Activated CD4-positive, alpha-beta memory T cell treated with anti-CD3 and anti-CD28 coated beads, Interleukin-2, amount 10 ng/mL, durations not matched to agents 7 days and 5 days (primary cell): ENCODE data around the gene ADAMTS7. TPM values are rescaled to one million over a fixed set of nuclear protein-coding genes. Genes with fewer than 3 reads are reported as not detected.
"Not testable (repeated sequence)": the region's sequence is repeated elsewhere in the genome, so short reads cannot be mapped to it uniquely, and the experiment has no call there.

Source experiments
- CTCF ChIA-PET: fragments of 350-600 bp; sonication (Branson Sonifier 250); formaldehyde crosslinking; loops from one replicate; lab custom pipeline; 2021; ENCODE audit warnings: antibody characterized with exemption, inconsistent platforms; lab: Charles Lee
- POLR2A ChIA-PET: fragments of 350-600 bp; sonication (Branson Sonifier 250); formaldehyde crosslinking; loops from one replicate; lab custom pipeline; 2021; ENCODE audit warnings: antibody characterized with exemption; lab: Charles Lee
- DNase-seq: peaks from one replicate; pipeline ENCODE4 v3.0.0-alpha.2; 2020
- H3K27ac Mint-ChIP-seq: one replicate; pipeline ENCODE4 v1.8.0; 2021; ENCODE audit warnings: mild to moderate bottlenecking, mixed read lengths
- H3K27me3 Mint-ChIP-seq: one replicate; pipeline ENCODE4 v1.8.0; 2021; ENCODE audit warnings: mixed read lengths
- H3K36me3 Mint-ChIP-seq: one replicate; pipeline ENCODE4 v1.8.0; 2021; ENCODE audit warnings: low read depth, mixed read lengths
- H3K4me1 Mint-ChIP-seq: one replicate; pipeline ENCODE4 v1.8.0; 2021; ENCODE audit warnings: mixed read lengths
- H3K4me3 Mint-ChIP-seq: one replicate; pipeline ENCODE4 v1.8.0; 2021; ENCODE audit warnings: mild to moderate bottlenecking, mixed read lengths
- H3K9me3 Mint-ChIP-seq: one replicate; pipeline ENCODE4 v1.8.0; 2021; ENCODE audit warnings: mixed read lengths
- total RNA-seq, 2 experiments: library from RNA; stranded (reverse); gene quantifications; one replicate each; pipeline ENCODE4 v1.2.3, GENCODE V29; 2021

ADAMTS7 gene
- total RNA-seq, 2 experiments from 2014 or later, result 0.35 to 0.43 TPM

GRCh38 chr15:78739996-78740903 lies 71.0 kb downstream of the ADAMTS7 start:
- CTCF ChIA-PET, result interaction anchor here (0.6 to 4.2 kb wide), 10 partner anchors 9 to 175 kb away, joined by 3 to 19 read pairs (median 6); partner anchors contain the start of gene CHRNA5

GRCh38 chr15:78739206-78739605 lies 72.1 kb downstream of the ADAMTS7 start:
- Mint-ChIP-seq H3K9me3 (no peaks in the 10 kb centered on the region), H3K4me1 (peaks cover 16% of the 10 kb centered on the region), H3K36me3 (no peaks in the 10 kb centered on the region), H3K27me3 (peaks cover 11% of the 10 kb centered on the region), H3K4me3 (no peak overlapping the region), H3K27ac (no peak overlapping the region)
- CTCF ChIA-PET, result interaction anchor here (0.7 to 4.2 kb wide), 7 partner anchors 10 to 439 kb away, joined by 3 to 19 read pairs (median 6); partner anchors contain the start of gene SKIC8
- POLR2A ChIA-PET, result interaction anchor here (1.0 kb wide), 1 partner anchor 194 kb away, joined by 3 read pairs; no protein-coding TSS in a partner anchor
- DNase-seq, result peak; percentile 12

More at GRCh38 chr15:78739996-78740903, 71.0 kb downstream of the ADAMTS7 start:
- H3K27me3 Mint-ChIP-seq, result peaks cover 4% of the 10 kb centered on the region
- no peak overlapping the region for H3K4me3 Mint-ChIP-seq
- no peak overlapping the region for H3K27ac Mint-ChIP-seq
- no peaks in the 10 kb centered on the region for H3K36me3 Mint-ChIP-seq
- H3K9me3 Mint-ChIP-seq, result no peaks in the 10 kb centered on the region
- peak; percentile 77 for DNase-seq
- peaks cover 16% of the 10 kb centered on the region for H3K4me1 Mint-ChIP-seq
- POLR2A ChIA-PET, result interaction anchor here (1.0 kb wide), 1 partner anchor 195 kb away, joined by 3 read pairs; no protein-coding TSS in a partner anchor

DNA sequence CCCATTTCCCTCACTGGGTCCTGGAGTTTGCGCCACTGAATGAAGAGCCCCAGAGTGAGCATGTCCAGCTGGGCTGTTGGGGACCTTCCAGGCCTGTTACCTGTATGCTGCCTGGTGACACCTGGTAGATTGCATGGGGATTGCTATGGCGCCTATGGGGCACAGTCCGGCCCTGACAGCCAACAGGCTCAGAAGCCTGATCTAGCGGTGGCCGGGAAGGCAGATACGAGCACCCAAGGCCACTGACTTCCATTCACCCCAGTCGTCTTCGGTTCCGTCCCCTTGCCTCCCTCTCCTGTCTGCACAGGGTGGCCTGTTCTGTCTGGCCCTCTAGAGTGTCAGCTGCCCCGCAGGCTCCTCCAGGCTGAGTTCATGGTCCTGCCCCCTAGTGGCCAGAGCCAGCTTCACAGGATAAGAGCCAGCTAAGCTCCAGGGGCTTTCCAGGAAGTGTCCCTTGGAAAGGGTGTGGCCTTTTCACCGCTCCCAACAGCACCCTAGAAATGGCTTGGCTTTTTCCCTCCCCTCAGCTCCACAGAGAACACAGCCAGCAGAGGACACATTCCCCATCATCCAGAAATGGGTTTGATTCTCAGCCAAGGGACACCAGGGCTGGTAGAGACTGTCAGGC lies 73.2 kb downstream of the ADAMTS7 start:
- H3K9me3 Mint-ChIP-seq, POLR2A ChIA-PET: not testable (repeated sequence)

GRCh38 chr15:78737187-78737820 lies 74.0 kb downstream of the ADAMTS7 start:
- Mint-ChIP-seq H3K4me1 (peaks cover 16% of the 10 kb centered on the region), H3K36me3 (no peaks in the 10 kb centered on the region), H3K27me3 (peaks cover 24% of the 10 kb centered on the region), H3K4me3 (no peak overlapping the region), H3K9me3 (no peaks in the 10 kb centered on the region), H3K27ac (no peak overlapping the region)
- CTCF ChIA-PET, result interaction anchor here (0.6 to 1.2 kb wide), 3 partner anchors 191 to 827 kb away, joined by 3 to 8 read pairs (median 5); partner anchors contain the start of gene PSMA4
- POLR2A ChIA-PET, result no interaction called here
- DNase-seq, result peak; percentile 0

More for the DNA sequence above, 73.2 kb downstream of the ADAMTS7 start:
- H3K27ac Mint-ChIP-seq, H3K36me3 Mint-ChIP-seq, H3K4me3 Mint-ChIP-seq: not testable (repeated sequence)
- H3K27me3 Mint-ChIP-seq, result peaks cover 17% of the 10 kb centered on the region
- CTCF ChIA-PET, result interaction anchor here (1.2 to 4.2 kb wide), 9 partner anchors 11 to 438 kb away, joined by 3 to 19 read pairs (median 5); partner anchors contain the start of genes PSMA4 and SKIC8
- peaks cover 16% of the 10 kb centered on the region for H3K4me1 Mint-ChIP-seq
- peak; percentile 17 for DNase-seq

- CTCF ChIA-PET, H3K27ac Mint-ChIP-seq, H3K36me3 Mint-ChIP-seq, H3K4me3 Mint-ChIP-seq, POLR2A ChIA-PET, H3K9me3 Mint-ChIP-seq: not testable (repeated sequence)
- Mint-ChIP-seq H3K27me3 (peaks cover 30% of the 10 kb centered on the region), H3K4me1 (peaks cover 10% of the 10 kb centered on the region)
- peak; percentile 5 for DNase-seq
Observed at GRCh38 chr15:78736286-78736685, 75.0 kb downstream of the ADAMTS7 start.

DNA sequence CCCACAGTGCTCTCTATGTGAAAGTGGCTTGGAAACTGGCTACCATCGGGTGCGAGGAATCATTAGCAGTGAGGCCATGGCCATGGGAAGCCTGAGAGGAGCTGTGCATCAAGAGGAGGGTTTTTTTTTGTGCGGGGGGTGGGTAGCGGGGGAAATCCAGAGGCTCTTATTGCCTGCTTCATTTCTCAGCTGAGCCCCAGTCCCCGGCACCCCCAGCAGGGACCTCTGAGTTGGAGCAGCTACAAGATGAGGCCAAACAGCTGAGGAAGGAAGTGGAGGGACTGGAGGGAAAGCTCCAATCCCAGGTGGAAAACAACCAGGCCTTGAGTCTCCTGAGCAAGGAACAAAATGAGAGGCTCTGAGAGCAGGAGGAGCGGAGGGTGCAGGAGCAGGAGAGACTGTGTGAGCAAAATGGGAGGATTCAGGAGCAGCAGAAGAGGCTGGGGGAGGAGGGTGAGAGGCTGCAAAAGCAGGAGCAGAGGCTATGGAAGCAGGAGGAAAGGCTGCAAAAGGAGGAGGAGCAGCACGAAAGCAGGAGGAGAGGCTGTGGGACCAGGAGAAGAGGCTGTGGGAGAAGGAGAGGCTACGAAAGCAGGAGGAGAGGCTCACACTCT lies 76.7 kb downstream of the ADAMTS7 start:
- ChIA-PET POLR2A (no interaction called here), CTCF (no interaction called here)
- peaks cover 2% of the 10 kb centered on the region for H3K4me1 Mint-ChIP-seq
- no peak overlapping the region for H3K4me3 Mint-ChIP-seq
- peaks cover 34% of the 10 kb centered on the region for H3K27me3 Mint-ChIP-seq
- peak; percentile 6 for DNase-seq
- H3K36me3 Mint-ChIP-seq, result no peaks in the 10 kb centered on the region
- H3K9me3 Mint-ChIP-seq, result no peaks in the 10 kb centered on the region
- H3K27ac Mint-ChIP-seq, result no peak overlapping the region

DNA sequence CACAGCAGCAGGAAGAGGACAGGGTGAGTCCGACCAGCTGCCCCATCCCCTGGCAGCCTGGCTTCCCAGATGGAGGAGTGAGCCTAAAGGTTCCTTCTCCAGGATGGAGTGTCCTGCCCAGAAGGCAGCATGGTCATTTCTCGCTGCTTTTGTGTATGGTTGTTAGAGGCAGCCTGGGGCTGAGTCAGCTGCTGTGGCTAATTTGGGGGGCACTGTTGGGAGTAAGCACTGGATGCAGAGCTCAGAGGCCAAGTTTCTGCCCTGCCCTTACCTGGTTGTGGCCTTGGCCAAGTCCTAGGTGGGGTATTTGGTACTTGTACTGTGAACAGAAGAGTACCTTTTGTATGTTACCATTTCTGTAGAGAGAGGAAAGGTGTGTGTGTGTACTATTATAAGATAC lies 78.6 kb downstream of the ADAMTS7 start:
- peaks cover 34% of the 10 kb centered on the region for H3K27me3 Mint-ChIP-seq
- H3K36me3 Mint-ChIP-seq, result no peaks in the 10 kb centered on the region
- no peaks in the 10 kb centered on the region for H3K9me3 Mint-ChIP-seq
- no peak overlapping the region for H3K4me3 Mint-ChIP-seq
- peak; percentile 5 for DNase-seq
- CTCF ChIA-PET, result no interaction called here
- peaks cover 2% of the 10 kb centered on the region for H3K4me1 Mint-ChIP-seq
- POLR2A ChIA-PET, result no interaction called here
- no peak overlapping the region for H3K27ac Mint-ChIP-seq

- no peaks in the 10 kb centered on the region for H3K36me3 Mint-ChIP-seq
- DNase-seq, result peak; percentile 3
- ChIA-PET CTCF (no interaction called here), POLR2A (no interaction called here)
- H3K27ac Mint-ChIP-seq, result no peak overlapping the region
- H3K4me1 Mint-ChIP-seq, result peaks cover 2% of the 10 kb centered on the region
- no peak overlapping the region for H3K4me3 Mint-ChIP-seq
- H3K9me3 Mint-ChIP-seq, result no peaks in the 10 kb centered on the region
- peaks cover 31% of the 10 kb centered on the region for H3K27me3 Mint-ChIP-seq
Observed at GRCh38 chr15:78730955-78731354, 80.3 kb downstream of the ADAMTS7 start.

- POLR2A ChIA-PET, H3K36me3 Mint-ChIP-seq, DNase-seq, H3K27ac Mint-ChIP-seq, H3K4me1 Mint-ChIP-seq, H3K4me3 Mint-ChIP-seq, H3K9me3 Mint-ChIP-seq: not testable (repeated sequence)
- H3K27me3 Mint-ChIP-seq, result peaks cover 17% of the 10 kb centered on the region
- CTCF ChIA-PET, result interaction anchor here (3.0 kb wide), 1 partner anchor 13 kb away, joined by 11 read pairs; no protein-coding TSS in a partner anchor
Observed at GRCh38 chr15:78728427-78728826, 82.8 kb downstream of the ADAMTS7 start.

DNA sequence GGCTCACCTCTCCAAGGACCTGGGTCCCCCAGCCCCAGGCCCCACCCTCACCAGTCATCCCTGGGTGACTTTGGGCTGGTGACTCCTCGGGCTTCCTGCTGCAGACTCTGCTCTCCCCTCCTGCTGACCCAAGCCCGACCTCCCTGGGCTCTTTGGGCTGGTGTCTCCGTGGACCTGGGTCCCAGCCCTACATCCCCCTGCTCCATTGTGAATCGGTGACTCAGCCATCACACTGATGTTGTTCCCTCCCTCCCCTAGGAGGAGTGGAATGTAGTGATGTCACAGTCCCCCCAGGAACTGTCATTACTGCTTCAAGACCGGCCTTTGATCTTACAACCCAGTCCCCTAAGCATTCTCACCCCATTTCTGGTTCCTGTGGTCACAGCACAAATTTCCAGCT lies 83.7 kb downstream of the ADAMTS7 start:
- no peaks in the 10 kb centered on the region for H3K9me3 Mint-ChIP-seq
- peaks cover 2% of the 10 kb centered on the region for H3K4me1 Mint-ChIP-seq
- no peak overlapping the region for H3K27ac Mint-ChIP-seq
- peaks cover 13% of the 10 kb centered on the region for H3K27me3 Mint-ChIP-seq
- ChIA-PET CTCF (interaction anchor here (2.1 to 3.0 kb wide), 2 partner anchors 11 to 13 kb away, joined by 7 to 11 read pairs; no protein-coding TSS in a partner anchor), POLR2A (no interaction called here)
- DNase-seq, result peak; percentile 1
- H3K4me3 Mint-ChIP-seq, result no peak overlapping the region
- no peaks in the 10 kb centered on the region for H3K36me3 Mint-ChIP-seq

DNA sequence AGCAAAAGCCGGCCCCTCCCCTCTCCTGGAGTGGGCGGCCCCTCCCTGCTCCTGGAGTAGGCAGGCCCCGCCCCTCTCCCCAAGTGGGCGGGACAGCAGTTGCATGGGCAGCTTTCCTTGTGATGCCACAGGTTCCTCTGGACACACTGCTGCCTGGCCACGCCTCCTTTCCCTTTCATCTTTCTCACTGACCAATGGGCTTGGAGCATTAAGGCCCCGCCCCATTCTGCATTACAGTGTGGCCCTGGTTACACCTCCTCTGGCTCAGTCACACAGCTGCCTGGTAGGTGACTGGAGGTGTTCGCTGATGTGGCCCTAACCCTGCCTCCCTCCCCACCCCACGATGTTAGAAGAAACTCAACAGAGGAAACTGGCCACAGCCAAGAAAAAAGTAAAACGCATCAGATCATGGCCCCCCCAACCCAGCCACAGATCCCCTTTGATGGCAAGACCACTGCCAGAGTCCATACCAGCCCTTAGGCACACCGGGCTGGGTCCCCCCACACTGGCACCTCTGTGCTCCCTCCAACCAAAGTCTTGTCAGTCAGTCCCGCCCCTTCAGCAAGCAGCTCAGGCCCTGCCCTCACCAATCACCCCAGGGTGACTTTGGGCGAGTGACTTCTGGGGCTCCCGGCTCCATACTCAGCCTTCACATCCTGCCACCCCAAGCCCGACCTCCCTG lies 84.3 kb downstream of the ADAMTS7 start:
- CTCF ChIA-PET, result interaction anchor here (2.1 to 3.0 kb wide), 2 partner anchors 12 to 14 kb away, joined by 7 to 11 read pairs; no protein-coding TSS in a partner anchor
- no peak overlapping the region for H3K4me3 Mint-ChIP-seq
- POLR2A ChIA-PET, result no interaction called here
- peak; percentile 15 for DNase-seq
- peaks cover 2% of the 10 kb centered on the region for H3K4me1 Mint-ChIP-seq
- peaks cover 11% of the 10 kb centered on the region for H3K27me3 Mint-ChIP-seq
- H3K27ac Mint-ChIP-seq, result no peak overlapping the region
- H3K36me3 Mint-ChIP-seq, result no peaks in the 10 kb centered on the region
- H3K9me3 Mint-ChIP-seq, result no peaks in the 10 kb centered on the region
